HCT116 (cell line): Measurements from ENCODE around the gene NUMB. TPM values are rescaled to one million over a fixed set of nuclear protein-coding genes. Genes with fewer than 3 reads are reported as not detected.

Source experiments
- ATAC-seq: fragments of 200-7000 bp; cut with Tn5 transposase; 2 replicates; pipeline ENCODE4 v1.9.1; 2020; ENCODE audit warnings: mild to moderate bottlenecking, moderate library complexity
- BruUV-seq: library from RNA; stranded (reverse); fragments of 400-500 nt; replicated peaks from 2 replicates; lab custom pipeline; 2021; lab: Mats Ljungman, UMichigan
- CTCF ChIA-PET: fragments of 300-600 bp; sonication (Branson Sonifier 250); formaldehyde crosslinking; loops from one replicate; lab custom pipeline; 2021; ENCODE audit warnings: antibody characterized with exemption; lab: Charles Lee
- POLR2A ChIA-PET: fragments of 300-600, 350-600 bp; sonication (Branson Sonifier 250); formaldehyde crosslinking; loops from one replicate; lab custom pipeline; 2021; ENCODE audit warnings: antibody characterized with exemption; lab: Charles Lee
- RAD21 ChIA-PET, 2 experiments: fragments of 300-600 bp; sonication (Branson Sonifier 250); formaldehyde crosslinking; loops; one replicate each; lab custom pipeline; 2023; ENCODE audit warnings: low total read pairs in 2 of 2; ENCODE audit not compliant: uncharacterized antibody in 2 of 2, unreplicated experiment in 2 of 2, low non-redundant PET in 1 of 2; lab: Charles Lee
- DNase-seq: peaks from one replicate; pipeline ENCODE4 v3.0.0-alpha.2; 2010; ENCODE audit warnings: low read depth, low spot score
- H2AFZ ChIP-seq: fragments of 200-600 bp; shearing (Covaris generic), sonication (generic); 2 replicates; pipeline ENCODE4 v1.6.1; 2017; ENCODE audit warnings: low read depth, mixed run types, mixed read lengths, antibody characterized with exemption, low read length; ENCODE audit not compliant: poor library complexity, severe bottlenecking
- H3K27ac ChIP-seq: 2 replicates; pipeline ENCODE4 v1.5.1; 2012; ENCODE audit warnings: low read depth, low read length
- H3K27me3 ChIP-seq: fragments of 200-600 bp; sonication (generic); 2 replicates; pipeline ENCODE4 v1.6.1; 2016; ENCODE audit warnings: mixed run types, low read length, mixed read lengths; ENCODE audit not compliant: insufficient read depth
- H3K36me3 ChIP-seq, 2 experiments: fragments of 200-500 bp in 1 of 2; fragments of 200-600 bp in 1 of 2; sonication (Bioruptor generic) in 1 of 2; sonication (generic) in 1 of 2; 2 replicates each; pipeline versions ENCODE4 v1.5.1 to v1.6.1; 2014 to 2016; ENCODE audit warnings: low read length in 2 of 2, inconsistent platforms in 1 of 2, mixed read lengths in 1 of 2, mixed run types in 1 of 2; ENCODE audit not compliant: insufficient read depth in 2 of 2, control insufficient read depth in 1 of 2
- H3K4me1 ChIP-seq, 2 experiments: fragments of 200-600 bp in 1 of 2; sonication (generic) in 1 of 2; 2 replicates each; pipeline versions ENCODE4 v1.5.1 to v1.6.1; 2012 to 2017; ENCODE audit warnings: low read length in 2 of 2, inconsistent platforms in 1 of 2, mild to moderate bottlenecking in 1 of 2, mixed read lengths in 1 of 2, mixed run types in 1 of 2, moderate library complexity in 1 of 2; ENCODE audit not compliant: insufficient read depth in 2 of 2, control insufficient read depth in 1 of 2
- H3K4me2 ChIP-seq: fragments of 200-600 bp; sonication (generic); 2 replicates; pipeline ENCODE4 v1.6.1; 2017; ENCODE audit warnings: mixed run types, low read length, mixed read lengths
- H3K4me3 ChIP-seq, 2 experiments: fragments of 200-600 bp in 1 of 2; sonication (generic) in 1 of 2; replicated peaks in 1 of 2; 2 replicates each; pipeline ENCODE4 v1.5.1; 2011 to 2016; ENCODE audit warnings: low read length in 2 of 2, control low read depth in 1 of 2, low read depth in 1 of 2, mild to moderate bottlenecking in 1 of 2, mixed read lengths in 1 of 2, mixed run types in 1 of 2
- H3K79me2 ChIP-seq: fragments of 200-600 bp; sonication (generic); 2 replicates; pipeline ENCODE4 v1.6.1; 2017; ENCODE audit warnings: mild to moderate bottlenecking, mixed run types, low read length, moderate library complexity, mixed read lengths; ENCODE audit not compliant: insufficient read depth
- H3K9ac ChIP-seq: fragments of 200-600 bp; sonication (generic); 2 replicates; pipeline ENCODE4 v1.6.1; 2016; ENCODE audit warnings: low read length, mixed read lengths
- H3K9me2 ChIP-seq: fragments of 200-600 bp; sonication (generic), shearing (Covaris generic); 2 replicates; pipeline ENCODE4 v1.6.1; 2017; ENCODE audit warnings: mixed run types, mild to moderate bottlenecking, moderate library complexity; ENCODE audit not compliant: insufficient read depth
- H3K9me3 ChIP-seq, 2 experiments: fragments of 200-500 bp in 1 of 2; fragments of 200-600 bp in 1 of 2; sonication (Bioruptor generic) in 1 of 2; sonication (generic) in 1 of 2; 2 replicates each; pipeline ENCODE4 v1.6.1; 2014 to 2017; ENCODE audit warnings: low read length in 2 of 2, mixed read lengths in 2 of 2, inconsistent platforms in 1 of 2, low read depth in 1 of 2, mild to moderate bottlenecking in 1 of 2, mixed run types in 1 of 2, moderate library complexity in 1 of 2; ENCODE audit not compliant: control insufficient read depth in 1 of 2, insufficient read depth in 1 of 2
- H4K20me1 ChIP-seq: fragments of 200-600 bp; sonication (generic), shearing (Covaris generic); 2 replicates; pipeline ENCODE4 v1.6.1; 2017; ENCODE audit warnings: mixed run types, mild to moderate bottlenecking, moderate library complexity; ENCODE audit not compliant: insufficient read depth
- CBX3 ChIP-seq: IDR thresholded peaks from 2 replicates; pipeline ENCODE4 v1.6.1; 2012; ENCODE audit warnings: low read depth
- ELF1 ChIP-seq: IDR thresholded peaks from 2 replicates; pipeline ENCODE4 v1.6.1; 2012; ENCODE audit warnings: low read depth, borderline replicate concordance
- FOSL1 ChIP-seq: IDR thresholded peaks from 2 replicates; pipeline ENCODE4 v1.6.1; 2012; ENCODE audit warnings: low read depth
- JUND ChIP-seq: IDR thresholded peaks from 2 replicates; pipeline ENCODE4 v1.6.1; 2012
- POLR2AphosphoS5 ChIP-seq: IDR thresholded peaks from 2 replicates; pipeline ENCODE4 v1.6.1; 2011; ENCODE audit warnings: mild to moderate bottlenecking, low read depth, low read length, moderate library complexity
- SIN3A ChIP-seq: IDR thresholded peaks from 2 replicates; pipeline ENCODE4 v1.6.1; 2012; ENCODE audit warnings: low read depth
- SP1 ChIP-seq: IDR thresholded peaks from 2 replicates; pipeline ENCODE4 v1.6.1; 2012; ENCODE audit warnings: low read depth
- YY1 ChIP-seq: IDR thresholded peaks from 2 replicates; pipeline ENCODE4 v1.6.1; 2011; ENCODE audit warnings: low read length, low read depth, moderate library complexity, mild to moderate bottlenecking; ENCODE audit not compliant: insufficient replicate concordance; ENCODE audit errors: extremely low read depth
- ZFX ChIP-seq: fragments of 450-650 bp; IDR thresholded peaks from 2 replicates; pipeline ENCODE4 v1.6.1; 2017
- intact Hi-C: fragments of 100-400 bp; cut with micrococcal nuclease; formaldehyde crosslinking; loops from 2 replicates; pipeline ENCODE4 v1.10.0; 2022
- total RNA-seq: library from RNA; stranded (reverse); gene quantifications from one replicate; pipeline ENCODE4 v1.2.1, GENCODE V29; 2021; ENCODE audit not compliant: unreplicated experiment
- TF ChIP-seq, protein P1 (sequence below): IDR thresholded peaks from 2 replicates; pipeline ENCODE4 v1.6.1; 2011; ENCODE audit warnings: mild to moderate bottlenecking, low read length, moderate library complexity; ENCODE audit not compliant: insufficient replicate concordance; ENCODE audit errors: extremely low read depth
- TF ChIP-seq, protein P2 (sequence below): IDR thresholded peaks from 2 replicates; pipeline ENCODE4 v1.6.1; 2012
- TF ChIP-seq, protein P3 (sequence below): IDR thresholded peaks from 2 replicates; pipeline ENCODE4 v1.6.1; 2012

The NUMB gene
- total RNA-seq, 1 experiment from 2014 or later = 43.0 TPM

DNA sequence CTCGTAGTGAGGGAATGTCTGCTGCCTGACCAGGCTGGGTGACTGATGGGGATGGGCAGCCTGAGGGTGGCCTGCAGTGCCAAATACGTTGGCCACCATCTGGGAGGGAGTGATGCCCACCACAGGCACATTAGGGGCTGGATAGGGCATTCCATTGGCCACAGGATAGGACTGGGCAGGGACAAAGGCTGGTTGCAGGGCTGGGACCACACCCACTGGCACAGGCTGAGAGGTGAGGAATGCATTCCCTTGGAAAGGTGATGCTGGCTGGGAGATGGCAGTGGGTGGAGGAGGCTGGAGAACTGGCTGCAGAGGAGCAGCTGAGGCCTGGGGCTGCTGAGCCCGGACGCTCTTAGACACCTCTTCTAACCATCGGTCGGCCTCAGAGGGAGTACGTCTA lies 181.5 kb downstream of the NUMB start:
- Histone ChIP-seq H3K79me2 (no peaks in the 10 kb centered on the region), H3K4me3 (no peak overlapping the region), H3K4me1 (no peaks in the 10 kb centered on the region), H4K20me1 (no peaks in the 10 kb centered on the region), H3K9me2 (no peaks in the 10 kb centered on the region), H3K27ac (no peak overlapping the region), H3K9ac (no peak overlapping the region), H2AFZ (no peak overlapping the region), H3K4me2 (no peak overlapping the region), H3K27me3 (no peaks in the 10 kb centered on the region), H3K36me3 (peaks cover 5 to 17% of the 10 kb centered on the region in 2 experiments), H3K9me3 (no peaks in the 10 kb centered on the region)
- ChIA-PET RAD21 (no interaction called here), POLR2A (no interaction called here), CTCF (no interaction called here)
- TF ChIP-seq YY1 = no peak
- no peak for TF ChIP-seq SP1
- TF ChIP-seq CBX3 = no peak
- no peak for TF ChIP-seq POLR2AphosphoS5
- no peak for TF ChIP-seq FOSL1
- TF ChIP-seq, protein P1, sequence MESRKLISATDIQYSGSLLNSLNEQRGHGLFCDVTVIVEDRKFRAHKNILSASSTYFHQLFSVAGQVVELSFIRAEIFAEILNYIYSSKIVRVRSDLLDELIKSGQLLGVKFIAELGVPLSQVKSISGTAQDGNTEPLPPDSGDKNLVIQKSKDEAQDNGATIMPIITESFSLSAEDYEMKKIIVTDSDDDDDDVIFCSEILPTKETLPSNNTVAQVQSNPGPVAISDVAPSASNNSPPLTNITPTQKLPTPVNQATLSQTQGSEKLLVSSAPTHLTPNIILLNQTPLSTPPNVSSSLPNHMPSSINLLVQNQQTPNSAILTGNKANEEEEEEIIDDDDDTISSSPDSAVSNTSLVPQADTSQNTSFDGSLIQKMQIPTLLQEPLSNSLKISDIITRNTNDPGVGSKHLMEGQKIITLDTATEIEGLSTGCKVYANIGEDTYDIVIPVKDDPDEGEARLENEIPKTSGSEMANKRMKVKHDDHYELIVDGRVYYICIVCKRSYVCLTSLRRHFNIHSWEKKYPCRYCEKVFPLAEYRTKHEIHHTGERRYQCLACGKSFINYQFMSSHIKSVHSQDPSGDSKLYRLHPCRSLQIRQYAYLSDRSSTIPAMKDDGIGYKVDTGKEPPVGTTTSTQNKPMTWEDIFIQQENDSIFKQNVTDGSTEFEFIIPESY = no peak
- no peak for TF ChIP-seq JUND
- TF ChIP-seq SIN3A = no peak
- TF ChIP-seq, protein P2, sequence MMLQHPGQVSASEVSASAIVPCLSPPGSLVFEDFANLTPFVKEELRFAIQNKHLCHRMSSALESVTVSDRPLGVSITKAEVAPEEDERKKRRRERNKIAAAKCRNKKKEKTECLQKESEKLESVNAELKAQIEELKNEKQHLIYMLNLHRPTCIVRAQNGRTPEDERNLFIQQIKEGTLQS = no peak
- TF ChIP-seq ELF1 = no peak
- no peak for TF ChIP-seq ZFX
- TF ChIP-seq, protein P3, sequence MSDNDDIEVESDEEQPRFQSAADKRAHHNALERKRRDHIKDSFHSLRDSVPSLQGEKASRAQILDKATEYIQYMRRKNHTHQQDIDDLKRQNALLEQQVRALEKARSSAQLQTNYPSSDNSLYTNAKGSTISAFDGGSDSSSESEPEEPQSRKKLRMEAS = no peak
- DNase-seq (no peak), ATAC-seq (no peak)
- intact Hi-C loops = no loop called here
- BruUV-seq = no TSS peak
